HL-60 (cell line): ENCODE measurements around the gene SEPTIN5.

Experiments
- DNase-seq, 2 experiments: peaks; one replicate each; pipeline ENCODE4 v3.0.0-alpha.2; 2010 to 2020; ENCODE audit warnings: low read depth in 1 of 2, low spot score in 1 of 2
- H3K27ac ChIP-seq: fragments of 250-450 bp; sonication (Bioruptor Pico); replicated peaks from 2 replicates; pipeline ENCODE4 v1.5.1; 2020; ENCODE audit warnings: mild to moderate bottlenecking, moderate library complexity
- H3K27me3 ChIP-seq: fragments of 250-450 bp; sonication (Bioruptor Pico); 2 replicates; pipeline ENCODE4 v1.5.1; 2021; ENCODE audit warnings: mild to moderate bottlenecking, moderate library complexity; ENCODE audit not compliant: insufficient read depth, poor library complexity, severe bottlenecking
- H3K4me3 ChIP-seq: replicated peaks from 2 replicates; pipeline ENCODE4 v1.5.1; 2011; ENCODE audit warnings: mild to moderate bottlenecking, control low read depth, low read length; ENCODE audit not compliant: insufficient read depth
- CTCF ChIP-seq: IDR thresholded peaks from one replicate; pipeline ENCODE4 v1.5.1; 2011; ENCODE audit warnings: low read length, control low read depth, inconsistent platforms; ENCODE audit not compliant: insufficient read depth
- GABPA ChIP-seq: IDR thresholded peaks from 2 replicates; pipeline ENCODE4 v1.6.1; 2012; ENCODE audit warnings: low read depth
- POLR2AphosphoS5 ChIP-seq: IDR thresholded peaks from 2 replicates; pipeline ENCODE4 v1.6.1; 2012; ENCODE audit warnings: low read depth
- SPI1 ChIP-seq: IDR thresholded peaks from 2 replicates; pipeline ENCODE4 v1.6.1; 2012; ENCODE audit warnings: low read depth, mild to moderate bottlenecking, borderline replicate concordance
- TF ChIP-seq, protein P1 (sequence below): IDR thresholded peaks from 2 replicates; pipeline ENCODE4 v1.6.1; 2012; ENCODE audit warnings: low read depth; ENCODE audit not compliant: insufficient replicate concordance

The SEPTIN5 gene

DNA sequence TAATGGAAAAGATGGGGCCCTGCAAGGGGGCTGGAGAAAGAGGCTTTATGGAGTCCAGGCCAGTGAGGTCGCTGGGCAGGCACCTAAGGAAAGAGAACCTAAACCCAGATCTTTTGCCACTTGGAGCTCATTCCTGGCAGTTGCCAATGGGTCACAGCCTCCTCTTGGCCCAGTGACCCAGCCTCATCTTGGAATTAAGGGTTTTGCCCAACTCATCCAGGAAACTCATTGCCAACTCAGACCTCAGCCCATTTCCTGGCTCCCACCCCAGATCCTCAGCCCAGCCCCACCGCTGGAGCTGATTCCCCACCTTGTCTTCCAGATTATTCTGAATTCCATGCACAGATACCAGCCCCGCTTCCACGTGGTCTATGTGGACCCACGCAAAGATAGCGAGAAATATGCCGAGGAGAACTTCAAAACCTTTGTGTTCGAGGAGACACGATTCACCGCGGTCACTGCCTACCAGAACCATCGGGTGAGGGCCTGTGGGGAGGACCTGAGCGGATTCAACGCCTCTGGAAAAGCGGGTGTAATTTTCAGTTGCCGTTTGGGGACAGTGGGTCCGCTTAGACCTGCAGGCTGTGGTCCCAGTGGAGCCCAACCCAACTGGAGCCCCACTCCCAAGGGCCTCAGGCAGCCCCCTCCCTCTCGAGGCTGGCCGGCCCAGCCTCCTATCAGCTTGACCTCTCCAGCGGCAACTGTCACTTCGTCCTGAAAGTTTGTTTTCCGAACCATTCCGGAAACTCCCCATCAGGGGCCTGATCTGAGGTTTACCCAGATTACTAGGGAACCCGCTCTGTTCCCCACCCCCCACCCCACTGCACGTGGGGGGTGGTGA lies 50.6 kb downstream of the SEPTIN5 start:
- Histone ChIP-seq H3K27ac (no peak overlapping the region), H3K27me3 (peaks cover 60% of the 10 kb centered on the region), H3K4me3 (no peak overlapping the region)
- TF ChIP-seq POLR2AphosphoS5: no peak
- TF ChIP-seq GABPA: no peak
- TF ChIP-seq, protein P1, sequence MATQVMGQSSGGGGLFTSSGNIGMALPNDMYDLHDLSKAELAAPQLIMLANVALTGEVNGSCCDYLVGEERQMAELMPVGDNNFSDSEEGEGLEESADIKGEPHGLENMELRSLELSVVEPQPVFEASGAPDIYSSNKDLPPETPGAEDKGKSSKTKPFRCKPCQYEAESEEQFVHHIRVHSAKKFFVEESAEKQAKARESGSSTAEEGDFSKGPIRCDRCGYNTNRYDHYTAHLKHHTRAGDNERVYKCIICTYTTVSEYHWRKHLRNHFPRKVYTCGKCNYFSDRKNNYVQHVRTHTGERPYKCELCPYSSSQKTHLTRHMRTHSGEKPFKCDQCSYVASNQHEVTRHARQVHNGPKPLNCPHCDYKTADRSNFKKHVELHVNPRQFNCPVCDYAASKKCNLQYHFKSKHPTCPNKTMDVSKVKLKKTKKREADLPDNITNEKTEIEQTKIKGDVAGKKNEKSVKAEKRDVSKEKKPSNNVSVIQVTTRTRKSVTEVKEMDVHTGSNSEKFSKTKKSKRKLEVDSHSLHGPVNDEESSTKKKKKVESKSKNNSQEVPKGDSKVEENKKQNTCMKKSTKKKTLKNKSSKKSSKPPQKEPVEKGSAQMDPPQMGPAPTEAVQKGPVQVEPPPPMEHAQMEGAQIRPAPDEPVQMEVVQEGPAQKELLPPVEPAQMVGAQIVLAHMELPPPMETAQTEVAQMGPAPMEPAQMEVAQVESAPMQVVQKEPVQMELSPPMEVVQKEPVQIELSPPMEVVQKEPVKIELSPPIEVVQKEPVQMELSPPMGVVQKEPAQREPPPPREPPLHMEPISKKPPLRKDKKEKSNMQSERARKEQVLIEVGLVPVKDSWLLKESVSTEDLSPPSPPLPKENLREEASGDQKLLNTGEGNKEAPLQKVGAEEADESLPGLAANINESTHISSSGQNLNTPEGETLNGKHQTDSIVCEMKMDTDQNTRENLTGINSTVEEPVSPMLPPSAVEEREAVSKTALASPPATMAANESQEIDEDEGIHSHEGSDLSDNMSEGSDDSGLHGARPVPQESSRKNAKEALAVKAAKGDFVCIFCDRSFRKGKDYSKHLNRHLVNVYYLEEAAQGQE: no peak
- no peak for TF ChIP-seq SPI1
- DNase-seq: no peak

GRCh38 chr22:19765477-19766239 lies 51.4 kb downstream of the SEPTIN5 start:
- DNase-seq: no peak
- TF ChIP-seq POLR2AphosphoS5: no peak
- TF ChIP-seq, protein P1: no peak
- no peak for TF ChIP-seq CTCF
- no peak for TF ChIP-seq GABPA
- no peak for TF ChIP-seq SPI1
- peak overlapping the region; percentile 49; the same call in 1 of the 2 replicates for H3K4me3 ChIP-seq
- H3K27ac ChIP-seq: no peak overlapping the region
- peaks cover 56% of the 10 kb centered on the region for H3K27me3 ChIP-seq

- TF ChIP-seq SPI1 (no peak), POLR2AphosphoS5 (no peak), GABPA (no peak), CTCF (no peak)
- TF ChIP-seq, protein P1: no peak
- no peak for DNase-seq
- peaks cover 56% of the 10 kb centered on the region for H3K27me3 ChIP-seq
- peak overlapping the region; percentile 49 for H3K4me3 ChIP-seq
- H3K27ac ChIP-seq: no peak overlapping the region
Measured at GRCh38 chr22:19766240-19766510, 51.9 kb downstream of the SEPTIN5 start.
